Forelimb muscle (tissue), 1 donor: ENCODE results near the gene MYB. TPM values are rescaled to one million over a fixed set of nuclear protein-coding genes. Genes with fewer than 3 reads are reported as not detected.

Experiments
- DNase-seq: peaks from one replicate; pipeline ENCODE4 v3.0.0-alpha.2; 2013; ENCODE audit warnings: low read depth
- polyA plus RNA-seq: library from polyadenylated mRNA; unstranded; fragments of 120-200 nt; gene quantifications from one replicate; pipeline ENCODE4 v1.2.1, GENCODE V29; 2013; ENCODE audit not compliant: insufficient read length

Gene MYB
- polyA plus RNA-seq, 1 donor: 0.77 TPM

DNA sequence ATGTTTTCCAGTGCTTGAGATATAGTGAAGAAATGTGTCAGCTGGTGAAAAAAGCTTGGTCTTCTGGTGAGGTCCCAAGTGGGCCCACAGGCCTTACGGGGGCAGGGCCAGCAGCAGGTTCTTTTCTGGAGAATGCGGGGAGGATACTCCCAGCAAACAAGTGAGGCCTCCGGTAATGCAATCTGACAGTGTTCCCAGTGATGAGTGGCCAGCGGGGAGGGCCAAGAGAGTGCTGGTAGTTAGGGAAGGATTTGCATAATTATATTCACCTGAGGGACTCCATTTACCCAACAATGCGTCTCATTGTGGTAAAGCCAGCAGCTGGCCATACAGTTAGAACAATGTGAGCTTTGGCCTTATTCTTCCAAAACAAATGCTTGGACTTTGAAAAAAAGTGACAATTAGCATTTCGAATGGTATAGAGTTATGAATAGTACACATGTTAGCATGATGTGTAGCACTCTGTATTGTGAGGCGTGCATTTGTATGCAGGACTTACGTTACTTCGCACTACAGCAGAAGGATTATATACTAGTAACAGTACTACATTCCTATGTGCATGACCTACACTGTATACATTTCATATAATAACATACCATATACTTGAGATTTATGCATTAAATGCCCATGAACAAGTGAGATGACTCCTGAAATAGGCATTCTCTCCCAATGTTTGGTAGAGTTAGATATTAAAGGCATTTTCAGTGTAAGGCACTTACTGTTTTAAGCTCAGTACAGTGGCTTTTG lies 69.8 kb downstream of the MYB start:
- no peak for DNase-seq

DNA sequence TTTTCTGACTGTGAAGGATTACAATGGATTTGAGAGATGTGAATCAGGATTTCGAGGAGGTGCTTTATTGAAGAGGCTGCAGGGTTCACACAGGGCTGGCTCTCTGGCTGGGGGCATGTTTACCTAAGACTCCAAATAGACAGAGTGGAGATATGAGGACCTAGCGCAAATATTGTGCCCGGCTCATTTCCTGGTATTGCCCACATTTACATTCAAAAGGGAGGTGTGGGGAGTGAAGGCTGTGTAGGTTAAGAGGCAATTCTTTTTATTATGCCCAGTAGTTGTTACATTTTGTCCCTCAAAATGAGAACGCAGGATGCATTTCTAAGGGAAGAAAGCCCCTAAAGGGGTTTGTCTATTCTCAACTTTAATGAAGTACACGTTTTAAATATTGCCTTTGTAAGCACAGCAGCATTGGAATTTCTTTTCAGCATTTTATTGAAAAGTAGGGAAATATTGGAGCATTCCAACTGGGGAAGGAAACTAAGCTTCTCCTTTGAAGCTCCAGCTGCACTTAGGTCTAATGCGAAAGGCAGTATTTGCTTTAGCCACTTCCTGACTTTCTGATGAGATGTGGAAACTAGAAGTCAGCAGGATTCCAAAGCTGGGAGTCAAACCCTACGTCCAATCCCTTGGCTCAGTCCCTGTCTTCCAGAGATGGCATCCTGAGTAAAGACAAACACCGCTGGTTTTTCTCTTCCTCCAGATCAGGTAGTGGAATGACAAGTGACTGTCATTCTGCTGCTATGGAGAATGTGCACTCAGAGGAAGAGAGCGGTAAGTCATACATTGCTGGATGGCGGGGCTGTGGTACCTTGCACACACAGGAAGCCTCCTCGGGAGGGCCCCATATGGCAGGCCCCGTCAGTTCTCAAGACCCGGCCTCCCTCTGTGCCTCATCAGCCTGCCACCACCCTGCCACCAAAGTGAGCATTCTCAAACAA lies 70.7 kb downstream of the MYB start:
- DNase-seq: no peak

DNA sequence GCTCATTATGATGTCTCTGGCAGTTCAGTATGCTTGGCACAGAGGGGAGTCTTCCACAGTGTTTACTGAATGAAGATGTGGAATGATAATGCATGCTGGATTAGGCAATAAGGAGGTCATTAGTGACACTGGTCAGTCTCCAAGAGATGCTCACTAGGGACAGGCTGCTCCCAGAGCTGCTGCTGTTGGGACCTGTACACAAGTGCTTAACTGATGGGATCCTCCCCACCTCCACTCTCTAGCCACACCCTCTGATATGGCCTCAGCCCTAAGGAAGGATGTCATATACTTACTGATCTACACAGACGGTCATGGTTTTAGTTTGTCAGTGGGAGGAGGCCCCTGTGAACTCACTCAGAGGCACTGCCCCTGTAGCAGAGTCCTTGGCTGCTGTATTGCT lies 73.4 kb downstream of the MYB start:
- no peak for DNase-seq

DNA sequence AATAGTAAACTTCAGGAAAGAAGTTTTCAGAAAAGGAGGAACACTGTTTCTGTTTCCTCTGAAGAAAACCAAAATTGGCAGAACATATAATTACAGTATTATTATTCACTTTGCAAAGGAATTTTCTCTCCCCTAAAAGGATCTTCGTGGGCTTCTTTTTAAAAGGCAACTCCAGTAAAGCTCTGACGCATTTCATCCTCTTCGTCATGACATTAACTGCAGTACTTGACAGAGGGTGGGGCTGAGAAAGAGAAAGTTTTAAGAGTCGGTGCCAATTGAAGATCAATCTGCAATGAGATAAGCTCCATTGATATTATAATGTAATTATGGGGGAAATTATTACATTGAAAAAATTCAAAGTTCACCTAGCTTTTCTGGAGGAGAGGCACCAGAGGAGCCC lies 75.8 kb downstream of the MYB start:
- no peak for DNase-seq

DNA sequence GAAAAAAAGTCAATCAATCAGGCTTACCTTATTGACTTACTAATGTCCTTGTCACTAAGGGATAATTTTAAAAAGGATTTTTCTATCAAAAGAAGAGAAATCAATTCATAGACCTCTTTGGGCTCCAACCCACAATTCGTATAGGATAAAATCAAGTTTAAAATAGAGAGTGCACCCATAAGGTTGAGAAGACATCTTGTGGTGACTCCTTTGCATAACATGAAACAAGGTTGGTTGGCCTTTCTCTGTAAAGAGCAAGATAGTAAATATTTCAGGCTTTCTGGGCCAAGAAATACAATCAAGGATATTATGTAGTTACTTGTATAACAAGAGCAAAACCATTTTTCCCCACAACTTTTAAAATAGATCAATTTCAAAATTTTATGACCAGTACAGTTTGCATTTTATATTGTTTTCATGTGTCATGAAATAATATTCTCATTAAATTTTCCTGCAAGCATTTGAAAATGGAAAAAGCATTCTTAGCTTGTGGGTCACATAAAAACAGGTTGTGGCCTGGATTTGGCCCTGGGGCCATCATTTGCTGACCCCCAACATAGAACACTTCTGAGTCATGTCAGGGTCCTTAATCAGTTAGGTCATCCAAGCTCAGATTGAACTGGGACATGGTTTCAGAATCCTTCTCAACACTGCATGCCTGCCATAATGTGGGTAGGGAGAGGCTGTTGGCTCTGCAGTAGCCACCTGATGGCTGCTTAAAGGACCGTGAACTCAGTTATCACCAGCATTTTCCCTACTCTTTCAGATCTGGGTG lies 76.7 kb downstream of the MYB start:
- no peak for DNase-seq

GRCh38 chr6:135258970-135259369 lies 77.9 kb downstream of the MYB start:
- no peak for DNase-seq

DNA sequence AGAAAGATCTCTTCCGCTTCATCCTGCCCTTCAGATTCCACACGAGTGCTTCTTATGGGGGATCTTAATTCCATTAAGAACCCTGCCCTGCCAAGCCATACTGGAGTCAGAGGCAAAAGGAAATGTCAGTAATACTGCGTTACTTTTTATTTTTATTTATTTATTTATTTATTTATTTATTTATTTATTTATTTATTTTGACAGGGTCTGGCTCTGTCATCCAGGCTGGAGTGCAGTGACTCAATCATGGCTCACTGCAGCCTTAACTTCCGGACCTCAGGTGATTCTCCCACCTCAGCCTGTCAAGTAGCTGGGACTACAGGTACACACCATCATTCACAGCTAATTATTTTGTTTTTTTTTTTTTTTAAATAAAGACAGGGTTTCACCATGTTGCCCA lies 79.5 kb downstream of the MYB start:
- no peak for DNase-seq

DNA sequence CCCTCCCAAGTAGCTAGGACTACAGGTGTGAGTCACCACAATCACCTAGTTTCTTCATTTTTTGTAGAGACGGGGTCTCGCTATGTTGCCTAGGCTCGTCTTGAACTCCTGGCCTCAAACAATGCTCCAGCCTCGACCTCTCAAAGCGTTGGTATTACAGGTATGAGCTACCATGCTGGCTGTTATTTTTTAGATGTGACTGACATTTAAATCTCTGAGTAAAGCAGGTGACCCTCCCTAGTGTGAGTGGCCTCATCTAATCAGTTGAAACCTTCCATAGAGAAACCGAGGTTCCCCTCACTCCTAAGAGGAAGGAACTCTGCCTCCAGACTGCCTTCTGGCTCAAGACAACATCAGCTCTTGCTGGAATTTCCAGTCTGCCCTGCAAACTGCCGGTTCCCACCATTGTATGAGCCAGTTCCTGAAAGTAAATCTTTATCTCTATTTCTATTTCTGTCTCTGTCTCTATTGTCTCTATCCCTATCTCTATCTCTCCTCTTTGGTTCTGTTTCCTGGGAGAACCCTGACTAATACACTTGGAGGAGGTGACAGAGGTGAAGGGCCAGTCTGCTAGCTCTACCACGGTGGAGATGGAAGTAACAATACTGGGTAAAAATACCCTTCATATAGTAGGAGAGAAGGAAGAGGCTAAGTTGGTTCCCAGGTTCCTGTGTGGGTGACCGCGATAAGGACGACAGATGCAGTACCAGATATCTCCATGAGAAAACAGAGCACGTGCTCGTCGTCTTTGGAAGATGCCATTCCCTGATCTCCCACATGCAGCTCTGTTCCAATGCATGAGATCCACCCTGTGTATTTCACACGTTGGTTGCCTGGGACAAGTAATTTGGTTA lies 81.0 kb downstream of the MYB start:
- no peak for DNase-seq

GRCh38 chr6:135265278-135265677 lies 84.2 kb downstream of the MYB start:
- no peak for DNase-seq

- DNase-seq: no peak
These were observed 85.6 kb downstream of the MYB start for GRCh38 chr6:135266675-135267074.

- no peak for DNase-seq
These were observed 86.0 kb downstream of the MYB start for GRCh38 chr6:135267085-135267484.

DNA sequence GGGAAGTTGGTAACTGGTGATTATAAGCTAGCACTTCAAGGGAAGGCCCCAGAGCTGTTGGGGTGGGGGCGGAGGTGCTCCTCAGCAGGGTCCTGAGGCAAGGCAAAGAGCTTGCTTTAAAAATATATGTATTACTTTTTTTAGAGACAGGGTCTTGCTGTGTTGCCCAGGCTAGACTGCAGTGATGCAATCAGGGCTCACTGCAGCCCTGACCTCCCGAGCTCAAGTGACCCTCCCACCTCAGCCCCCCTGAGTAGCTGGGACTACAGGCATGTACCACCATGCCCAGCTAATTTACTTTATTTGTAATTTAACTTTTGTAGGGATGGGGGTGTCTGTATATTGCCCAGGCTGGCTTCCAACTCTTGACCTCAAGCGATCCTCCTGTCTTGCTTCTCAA lies 87.2 kb downstream of the MYB start:
- DNase-seq: no peak

DNA sequence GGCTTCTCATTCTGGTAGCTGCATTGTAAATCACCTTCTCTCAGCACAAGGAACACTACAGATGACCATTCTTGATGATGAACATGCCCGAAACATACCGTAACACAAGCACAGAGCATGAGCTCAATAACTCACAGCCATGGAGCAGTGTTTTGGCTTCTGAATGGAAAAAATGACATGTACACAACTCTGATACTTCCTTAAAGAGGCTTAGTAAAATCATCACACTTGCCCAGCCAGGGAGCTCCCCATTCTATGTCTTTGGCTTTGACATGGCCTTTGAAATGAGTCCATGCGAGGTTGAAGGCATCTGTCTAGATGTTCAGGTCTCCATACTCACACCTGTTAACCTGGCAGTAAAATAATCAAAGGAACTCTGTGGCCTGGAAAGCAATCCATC lies 87.6 kb downstream of the MYB start:
- no peak for DNase-seq

Other genes starting within 250 kb of the MYB start
- gene ALDH8A1, start 231.2 kb upstream of the MYB start, polyA plus RNA-seq: 1.6 TPM
- gene HBS1L, start 126.5 kb upstream of the MYB start, polyA plus RNA-seq: 39.5 TPM